A549 (cell line): ENCODE results near the gene THADA.

Experiments used
- CBX2 ChIP-seq: fragments of 200-600 bp; sonication (generic); IDR thresholded peaks from 2 replicates; pipeline ENCODE4 v1.6.1; 2016; ENCODE audit warnings: low read depth, mild to moderate bottlenecking, borderline replicate concordance
- CBX8 ChIP-seq: fragments of 200-600 bp; sonication (generic); IDR thresholded peaks from 2 replicates; pipeline ENCODE4 v1.6.1; 2016
- EP300 ChIP-seq, 2 experiments: fragments of >200 bp; sonication (Bioruptor Twin); formaldehyde crosslinking; IDR thresholded peaks; 2 replicates in 1 of 2; 3 replicates in 1 of 2; pipeline ENCODE4 v1.6.1; 2016 to 2017
- MAFK ChIP-seq: fragments of 450-650 bp; IDR thresholded peaks from 2 replicates; pipeline ENCODE4 v1.6.1; 2014; ENCODE audit not compliant: partially characterized antibody
- MAZ ChIP-seq: fragments of 150-350 bp; IDR thresholded peaks from 2 replicates; pipeline ENCODE4 v1.6.1; 2014; ENCODE audit warnings: antibody characterized with exemption, low read depth, low read length, borderline replicate concordance
- POLR2A ChIP-seq: IDR thresholded peaks from 2 replicates; pipeline ENCODE4 v1.6.1; 2012; ENCODE audit warnings: mild to moderate bottlenecking, low read length
- SMC3 ChIP-seq: fragments of >200 bp; sonication (Bioruptor Twin); formaldehyde crosslinking; IDR thresholded peaks from 3 replicates; pipeline ENCODE4 v1.6.1; 2018; ENCODE audit warnings: inconsistent platforms
- TF ChIP-seq, protein P1 (sequence below): fragments of >200 bp; sonication (Bioruptor Twin); formaldehyde crosslinking; IDR thresholded peaks from 3 replicates; pipeline ENCODE4 v1.5.1; 2016
- TF ChIP-seq, protein P2 (sequence below): fragments of 150-350 bp; IDR thresholded peaks from 2 replicates; pipeline ENCODE4 v1.6.1; 2014; ENCODE audit warnings: low read depth, mild to moderate bottlenecking, low read length

DNA sequence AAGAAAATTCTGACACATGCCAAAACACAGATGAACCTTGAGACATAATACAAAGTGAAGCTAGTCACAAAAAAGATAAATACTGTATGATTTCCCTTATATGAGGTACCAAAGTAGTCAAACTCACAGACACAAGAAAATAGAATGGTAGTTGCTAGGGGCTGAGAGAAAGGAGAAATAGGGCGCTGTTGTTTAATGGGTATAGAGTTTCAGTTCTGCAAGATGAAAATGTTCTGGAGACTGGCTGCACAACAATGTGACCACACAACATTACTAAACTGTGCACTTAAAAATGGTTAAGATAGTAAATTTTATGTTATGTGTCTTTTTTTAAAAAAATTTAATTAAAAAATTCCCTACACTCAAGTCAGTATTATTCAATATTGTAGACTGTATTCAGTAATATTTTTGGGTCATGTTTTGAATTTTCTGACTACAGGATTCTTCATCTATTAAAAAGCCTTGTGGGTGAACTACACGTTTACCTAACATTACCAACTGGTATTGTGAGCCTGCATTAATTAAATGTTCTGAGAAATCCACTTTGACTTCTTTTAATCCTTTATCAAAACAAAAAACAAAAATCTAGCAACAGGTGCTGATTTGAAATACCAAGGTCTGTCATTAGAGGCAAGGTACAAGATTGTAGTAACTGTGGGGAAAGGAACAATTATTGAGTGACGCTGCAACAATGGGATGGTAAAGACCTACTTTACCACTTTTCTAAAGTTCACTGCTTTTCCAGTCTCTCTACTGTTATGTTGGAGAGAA lies 228.6 kb downstream of the THADA start:
- no peak for TF ChIP-seq SMC3
- no peak for TF ChIP-seq CBX2
- TF ChIP-seq MAFK: no peak
- TF ChIP-seq, protein P1, sequence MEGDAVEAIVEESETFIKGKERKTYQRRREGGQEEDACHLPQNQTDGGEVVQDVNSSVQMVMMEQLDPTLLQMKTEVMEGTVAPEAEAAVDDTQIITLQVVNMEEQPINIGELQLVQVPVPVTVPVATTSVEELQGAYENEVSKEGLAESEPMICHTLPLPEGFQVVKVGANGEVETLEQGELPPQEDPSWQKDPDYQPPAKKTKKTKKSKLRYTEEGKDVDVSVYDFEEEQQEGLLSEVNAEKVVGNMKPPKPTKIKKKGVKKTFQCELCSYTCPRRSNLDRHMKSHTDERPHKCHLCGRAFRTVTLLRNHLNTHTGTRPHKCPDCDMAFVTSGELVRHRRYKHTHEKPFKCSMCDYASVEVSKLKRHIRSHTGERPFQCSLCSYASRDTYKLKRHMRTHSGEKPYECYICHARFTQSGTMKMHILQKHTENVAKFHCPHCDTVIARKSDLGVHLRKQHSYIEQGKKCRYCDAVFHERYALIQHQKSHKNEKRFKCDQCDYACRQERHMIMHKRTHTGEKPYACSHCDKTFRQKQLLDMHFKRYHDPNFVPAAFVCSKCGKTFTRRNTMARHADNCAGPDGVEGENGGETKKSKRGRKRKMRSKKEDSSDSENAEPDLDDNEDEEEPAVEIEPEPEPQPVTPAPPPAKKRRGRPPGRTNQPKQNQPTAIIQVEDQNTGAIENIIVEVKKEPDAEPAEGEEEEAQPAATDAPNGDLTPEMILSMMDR: no peak
- TF ChIP-seq CBX8: no peak
- TF ChIP-seq POLR2A: no peak
- TF ChIP-seq EP300 (IDR thresholded peaks at IDR 0.05): no peak
- TF ChIP-seq, protein P2, sequence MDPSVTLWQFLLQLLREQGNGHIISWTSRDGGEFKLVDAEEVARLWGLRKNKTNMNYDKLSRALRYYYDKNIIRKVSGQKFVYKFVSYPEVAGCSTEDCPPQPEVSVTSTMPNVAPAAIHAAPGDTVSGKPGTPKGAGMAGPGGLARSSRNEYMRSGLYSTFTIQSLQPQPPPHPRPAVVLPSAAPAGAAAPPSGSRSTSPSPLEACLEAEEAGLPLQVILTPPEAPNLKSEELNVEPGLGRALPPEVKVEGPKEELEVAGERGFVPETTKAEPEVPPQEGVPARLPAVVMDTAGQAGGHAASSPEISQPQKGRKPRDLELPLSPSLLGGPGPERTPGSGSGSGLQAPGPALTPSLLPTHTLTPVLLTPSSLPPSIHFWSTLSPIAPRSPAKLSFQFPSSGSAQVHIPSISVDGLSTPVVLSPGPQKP: no peak
- TF ChIP-seq MAZ: no peak
